H1 (cell line): ENCODE data around the gene CTDNEP1. TPM values are rescaled to one million over a fixed set of nuclear protein-coding genes. Genes with fewer than 3 reads are reported as not detected.

Experiments used
- CTCF ChIA-PET: fragments of 300-600 bp; sonication (Branson Sonifier 250); formaldehyde crosslinking; loops from one replicate; lab custom pipeline; 2021; ENCODE audit not compliant: partially characterized antibody; lab: Charles Lee
- POLR2A ChIA-PET: fragments of 300-600 bp; sonication (Branson Sonifier 250); formaldehyde crosslinking; loops from one replicate; lab custom pipeline; 2021; ENCODE audit warnings: inconsistent platforms; ENCODE audit not compliant: partially characterized antibody; lab: Charles Lee
- DNase-seq, 2 experiments: peaks; one replicate each; pipeline versions ENCODE4 v3.0.0 to v3.0.0-alpha.2; 2010 to 2022; ENCODE audit warnings: low spot score in 2 of 2, low read depth in 1 of 2, mixed read lengths in 1 of 2
- FAIRE-seq: peaks from 2 replicates; lab custom pipeline; 2011; peaks lifted over from hg19 to GRCh38; lab: Jason Lieb, UNC
- H2AFZ ChIP-seq: 2 replicates; pipeline ENCODE4 v1.8.1; 2012; ENCODE audit warnings: low read length, inconsistent platforms
- H2AK5ac ChIP-seq: 2 replicates; pipeline ENCODE4 v1.6.1; 2013; ENCODE audit warnings: low read depth, low read length
- H2BK120ac ChIP-seq: replicated peaks from 2 replicates; pipeline ENCODE3; 2013; ENCODE audit warnings: low read depth, low read length, inconsistent platforms
- H2BK12ac ChIP-seq: 2 replicates; pipeline ENCODE4 v1.6.1; 2013; ENCODE audit warnings: low read depth, low read length
- H2BK15ac ChIP-seq: 2 replicates; pipeline ENCODE4 v1.6.1; 2013; ENCODE audit warnings: low read length
- H2BK20ac ChIP-seq: 2 replicates; pipeline ENCODE4 v1.6.1; 2013; ENCODE audit warnings: low read length
- H2BK5ac ChIP-seq: 2 replicates; pipeline ENCODE4 v1.6.1; 2013; ENCODE audit warnings: low read depth, low read length
- H3K14ac ChIP-seq: 2 replicates; pipeline ENCODE4 v1.6.1; 2013; ENCODE audit warnings: inconsistent platforms; ENCODE audit not compliant: insufficient read length
- H3K18ac ChIP-seq: 2 replicates; pipeline ENCODE4 v1.6.1; 2013; ENCODE audit warnings: low read length; ENCODE audit errors: extremely low read depth
- H3K23ac ChIP-seq: 2 replicates; pipeline ENCODE4 v1.6.1; 2013; ENCODE audit warnings: inconsistent platforms; ENCODE audit not compliant: insufficient read length
- H3K23me2 ChIP-seq: 2 replicates; pipeline ENCODE4 v1.6.1; 2013; ENCODE audit warnings: low read depth, low read length
- H3K27ac ChIP-seq: 2 replicates; pipeline ENCODE4 v1.6.1; 2011; ENCODE audit warnings: low read depth, low read length, inconsistent platforms
- H3K27me3 ChIP-seq, 4 experiments: replicated peaks in 1 of 4; 1 replicate in 1 of 4; 2 replicates in 3 of 4; pipeline versions ENCODE4 v1.6.1 to v1.8.1; 2011 to 2013; ENCODE audit warnings: low read length in 3 of 4, mild to moderate bottlenecking in 3 of 4, inconsistent platforms in 2 of 4, mixed read lengths in 2 of 4, moderate library complexity in 1 of 4; ENCODE audit not compliant: control insufficient read depth in 3 of 4, insufficient read depth in 3 of 4; ENCODE audit errors: extremely low read depth in 1 of 4
- H3K36me3 ChIP-seq, 4 experiments: 2 replicates each; pipeline versions ENCODE4 v1.6.1 to v1.8.1; 2011 to 2013; ENCODE audit warnings: mild to moderate bottlenecking in 4 of 4, low read length in 3 of 4, moderate library complexity in 2 of 4, control low read depth in 1 of 4, inconsistent platforms in 1 of 4; ENCODE audit not compliant: insufficient read depth in 4 of 4, control insufficient read depth in 2 of 4
- H3K4ac ChIP-seq: replicated peaks from 2 replicates; pipeline ENCODE3; 2013; ENCODE audit warnings: low read length, low read depth, mixed read lengths, inconsistent platforms; ENCODE audit not compliant: insufficient read length
- H3K4me1 ChIP-seq, 4 experiments: replicated peaks in 1 of 4; 1 replicate in 1 of 4; 2 replicates in 3 of 4; pipeline versions ENCODE4 v1.6.1 to v1.8.1; 2011 to 2013; ENCODE audit warnings: low read length in 3 of 4, inconsistent platforms in 2 of 4, mixed read lengths in 1 of 4; ENCODE audit not compliant: insufficient read depth in 4 of 4, control insufficient read depth in 3 of 4
- H3K4me2 ChIP-seq, 2 experiments: 2 replicates each; pipeline versions ENCODE4 v1.6.1 to v1.8.1; 2011 to 2013; ENCODE audit warnings: low read depth in 2 of 2, low read length in 2 of 2, control low read depth in 1 of 2, inconsistent platforms in 1 of 2, mild to moderate bottlenecking in 1 of 2; ENCODE audit not compliant: insufficient read depth in 1 of 2
- H3K4me3 ChIP-seq, 4 experiments: fragments of 200-600, 300-600 bp in 1 of 4; sonication (generic), shearing (Covaris generic), sonication (Bioruptor Twin) in 1 of 4; 2 replicates each; pipeline versions ENCODE4 v1.5.1 to v1.8.1; 2011 to 2016; ENCODE audit warnings: low read length in 4 of 4, low read depth in 3 of 4, control low read depth in 2 of 4, inconsistent platforms in 2 of 4, mild to moderate bottlenecking in 2 of 4, mixed read lengths in 1 of 4, moderate library complexity in 1 of 4; ENCODE audit not compliant: insufficient read depth in 2 of 4; ENCODE audit errors: extremely low read depth in 1 of 4
- H3K56ac ChIP-seq: replicated peaks from 2 replicates; pipeline ENCODE3; 2013; ENCODE audit warnings: low read depth, mild to moderate bottlenecking, mixed read lengths, low read length, inconsistent platforms; ENCODE audit not compliant: insufficient read length
- H3K79me1 ChIP-seq: 2 replicates; pipeline ENCODE4 v1.6.1; 2013; ENCODE audit warnings: low read depth, low read length, control low read depth
- H3K79me2 ChIP-seq, 2 experiments: 2 replicates each; pipeline versions ENCODE4 v1.6.1 to v1.8.1; 2012 to 2013; ENCODE audit warnings: low read length in 2 of 2, mild to moderate bottlenecking in 2 of 2, inconsistent platforms in 1 of 2; ENCODE audit not compliant: insufficient read depth in 2 of 2, control insufficient read depth in 1 of 2
- H3K9ac ChIP-seq, 4 experiments: replicated peaks in 1 of 4; 1 replicate in 1 of 4; 2 replicates in 3 of 4; pipeline versions ENCODE4 v1.6.1 to v1.8.1; 2011 to 2013; ENCODE audit warnings: low read depth in 3 of 4, low read length in 3 of 4, control low read depth in 2 of 4, mild to moderate bottlenecking in 2 of 4, moderate library complexity in 2 of 4, inconsistent platforms in 1 of 4; ENCODE audit errors: extremely low read depth in 1 of 4
- H3K9me3 ChIP-seq, 2 experiments: 2 replicates each; pipeline versions ENCODE4 v1.6.1 to v1.8.1; 2012 to 2013; ENCODE audit warnings: mild to moderate bottlenecking in 2 of 2, moderate library complexity in 2 of 2, control low read depth in 1 of 2, inconsistent platforms in 1 of 2, low read depth in 1 of 2, low read length in 1 of 2, mixed read lengths in 1 of 2; ENCODE audit not compliant: insufficient read depth in 2 of 2
- H4K20me1 ChIP-seq, 2 experiments: replicated peaks in 1 of 2; 2 replicates each; pipeline versions ENCODE3 to v1.8.1; 2011 to 2013; ENCODE audit warnings: inconsistent platforms in 2 of 2, low read length in 2 of 2, mild to moderate bottlenecking in 1 of 2; ENCODE audit not compliant: insufficient read depth in 2 of 2, control insufficient read depth in 1 of 2
- H4K5ac ChIP-seq: 2 replicates; pipeline ENCODE4 v1.6.1; 2013; ENCODE audit warnings: low read length, low read depth, mixed read lengths, inconsistent platforms; ENCODE audit not compliant: insufficient read length
- H4K8ac ChIP-seq: 2 replicates; pipeline ENCODE4 v1.8.0; 2013; ENCODE audit warnings: mild to moderate bottlenecking, moderate library complexity, low read length, inconsistent platforms; ENCODE audit not compliant: insufficient read depth; ENCODE audit errors: extremely low read depth
- H4K91ac ChIP-seq: replicated peaks from 2 replicates; pipeline ENCODE3; 2013; ENCODE audit warnings: low read length, mixed read lengths, inconsistent platforms; ENCODE audit not compliant: insufficient read length
- CTBP2 ChIP-seq: IDR thresholded peaks from 2 replicates; pipeline ENCODE4 v1.7.0; 2011; ENCODE audit warnings: borderline replicate concordance, mild to moderate bottlenecking, moderate library complexity, mixed read lengths, low read length; ENCODE audit not compliant: insufficient read depth, insufficient read length
- KDM4A ChIP-seq: IDR thresholded peaks from one replicate; pipeline ENCODE4 v1.7.1; 2012; ENCODE audit warnings: low read depth, mild to moderate bottlenecking, moderate library complexity, low read length, inconsistent platforms; ENCODE audit not compliant: severe bottlenecking
- TCF12 ChIP-seq: IDR thresholded peaks from 2 replicates; pipeline ENCODE4 v1.6.1; 2011; ENCODE audit warnings: low read depth, mild to moderate bottlenecking, low read length
- WGBS, 2 experiments: shearing (Covaris generic) in 1 of 2; methylation state at CpG; one replicate each; pipeline versions ENCODE4 v1.1.6 to v1.1.7; 2013 to 2015; ENCODE audit warnings: low lambda C conversion rate in 2 of 2, mixed read lengths in 2 of 2, inconsistent platforms in 1 of 2, low coverage in 1 of 2, missing lambda C conversion rate in 1 of 2; ENCODE audit not compliant: insufficient replicate concordance in 2 of 2, insufficient coverage in 1 of 2, insufficient read length in 1 of 2; ENCODE audit errors: extremely low coverage in 1 of 2, missing lambda C conversion rate in 1 of 2; 5-methylcytosine and 5-hydroxymethylcytosine counted together
- microRNA counts: library from miRNA; unstranded; fragments of <30 nt; microRNA quantifications from one replicate; lab custom pipeline; 2015
- microRNA-seq, 2 experiments: library from miRNA; unstranded; fragments of <30 nt; microRNA quantifications; one replicate each; pipeline versions ENCODE4 to v1.2.0, GENCODE V29; 2016 to 2020; ENCODE audit warnings: borderline microRNAs expressed in 2 of 2, borderline number of aligned reads in 2 of 2, borderline replicate concordance in 1 of 2
- polyA plus RNA-seq, 7 experiments: library from polyadenylated mRNA; depleted of rRNA in 3 of 7; stranded (reverse) in 5 of 7; unstranded in 2 of 7; fragments of >200 nt in 5 of 7; fragments of 200-250 nt in 2 of 7; gene quantifications; 1 replicate in 5 of 7; 2 replicates in 1 of 7; 4 replicates in 1 of 7; pipeline versions ENCODE4 v1.2.1 to v1.2.3, GENCODE V29; 2011 to 2013; ENCODE audit warnings: missing spikeins in 2 of 7, mixed read lengths in 2 of 7
- small RNA-seq: library from polyadenylated mRNA; stranded (forward); fragments of <200 nt; extraction: miRNeasy Mini kit (QIAGEN cat#:217004); gene quantifications from one replicate; pipeline ENCODE3, GENCODE V24; 2013; ENCODE audit not compliant: insufficient read depth
- total RNA-seq: library from RNA; stranded (reverse); fragmentation: NEBNext Ultra II Directional; extraction: Animal tissue kit (Norgen Biotek cat#: 25700); gene quantifications from 2 replicates; pipeline ENCODE4 v1.2.1, GENCODE V29; 2021

The CTDNEP1 gene
- total and polyA plus RNA-seq, 2 of the 8 experiments (the other 6 are each of a cell fraction or from before 2014, with no cell fraction given), result 114 to 123 TPM

DNA sequence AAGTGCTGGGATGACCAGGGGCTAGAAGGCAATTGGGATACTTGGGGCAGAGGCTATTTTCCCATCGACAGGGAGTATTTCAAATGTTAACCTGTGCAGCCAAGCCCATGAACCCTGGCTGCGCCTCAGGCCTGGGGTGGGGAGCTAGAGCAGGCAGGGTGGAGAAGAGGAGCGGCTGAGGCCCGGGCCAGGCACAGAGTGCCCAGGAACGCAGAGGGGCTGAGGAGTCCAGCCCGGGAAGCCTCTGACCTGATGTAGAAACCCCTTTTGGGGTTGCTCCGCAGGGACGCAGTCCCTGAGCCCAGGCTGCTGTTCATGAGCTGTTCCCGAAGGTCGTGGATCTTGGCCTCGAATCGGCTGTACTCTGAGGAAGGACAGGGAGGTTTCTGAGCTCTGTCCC lies 55.6 kb downstream of the CTDNEP1 start:
- WGBS, 2 experiments, result 94% methylated on average over 12 of the region's 12 CpGs; no CpG with 5 or more reads in 1 of the 2 experiments

More for the DNA sequence above, 55.6 kb downstream of the CTDNEP1 start:
- no peak overlapping the region for H2AK5ac ChIP-seq
- H3K9me3 ChIP-seq, result no peaks in the 10 kb centered on the region
- TF ChIP-seq KDM4A (no peak), TCF12 (no peak), CTBP2 (no peak)
- H3K4ac ChIP-seq, result no peak overlapping the region
- no peak overlapping the region for H4K91ac ChIP-seq
- H3K9ac ChIP-seq, result no peak overlapping the region
- no peaks in the 10 kb centered on the region for H3K4me1 ChIP-seq
- FAIRE-seq (no peak), DNase-seq (no peak)
- no peak overlapping the region for H2BK15ac ChIP-seq
- no peaks in the 10 kb centered on the region for H3K23me2 ChIP-seq
- no peak overlapping the region for H3K27ac ChIP-seq
- H3K4me2 ChIP-seq, result no peak overlapping the region
- H2BK120ac ChIP-seq, result no peak overlapping the region
- POLR2A ChIA-PET, result interaction anchor here (0.8 to 1.4 kb wide), 5 partner anchors 10 to 60 kb away, joined by 3 to 4 read pairs (median 3); no protein-coding TSS in a partner anchor
- CTCF ChIA-PET, result interaction anchor here (0.5 to 1.8 kb wide), 6 partner anchors 11 to 150 kb away, joined by 3 to 7 read pairs (median 5); no protein-coding TSS in a partner anchor
- no peak overlapping the region for H2BK20ac ChIP-seq
- no peak overlapping the region for H2AFZ ChIP-seq
- no peak overlapping the region for H4K8ac ChIP-seq
- H4K20me1 ChIP-seq, result peaks cover 5 to 11% of the 10 kb centered on the region in 2 experiments
- no peak overlapping the region for H2BK5ac ChIP-seq
- peaks cover 16 to 44% (median 30%) of the 10 kb centered on the region in 4 experiments; a peak in 7 of 8 replicates for H3K36me3 ChIP-seq
- no peak overlapping the region for H2BK12ac ChIP-seq
- H3K23ac ChIP-seq, result no peak overlapping the region
- H3K27me3 ChIP-seq, result no peaks in the 10 kb centered on the region
- no peak overlapping the region for H3K56ac ChIP-seq
- H3K18ac ChIP-seq, result no peak overlapping the region
- H3K14ac ChIP-seq, result no peak overlapping the region
- no peaks in the 10 kb centered on the region for H3K79me2 ChIP-seq
- no peaks in the 10 kb centered on the region for H3K79me1 ChIP-seq
- H4K5ac ChIP-seq, result no peak overlapping the region
- no peak overlapping the region for H3K4me3 ChIP-seq

MicroRNAs within 50 kb of the gene (microRNA counts, 767-probe panel; counts per million panel counts)
- microRNA hsa-miR-324-3p (lab: Ali Mortazavi, UCI) (879 counts per million, percentile 95 among the panel's probes with 10 or more counts), microRNA hsa-miR-324-5p (lab: Ali Mortazavi, UCI) (879 counts per million, percentile 95 among the panel's probes with 10 or more counts)

Small RNA genes lying within 50 kb of the gene (microRNA-seq; reads per million reads assigned to microRNA genes)
- 193 to 243 reads per million in 2 experiments for gene MIR324

Small RNA genes lying within 50 kb of the gene (small RNA-seq; reads per million reads assigned to genes)
- 59.5 reads per million, percentile 97 among the genes with 10 or more reads in this experiment for gene MIR324
- gene RF00019, result not detected

Other genes with a start within 250 kb of the CTDNEP1 start
Only the 30 nearest of the 35 such genes appear.
- 4.7 and 5.8 TPM in 2 replicates for gene SLC16A13, start 215.7 kb downstream of the CTDNEP1 start, total RNA-seq
- gene SLC16A13, start 215.7 kb downstream of the CTDNEP1 start, polyA plus RNA-seq (2011; rRNA removed), result 5.4 and 7.7 TPM in 2 replicates
- 0.35 and 0.67 TPM in 2 replicates for gene SLC16A11, start 207.6 kb downstream of the CTDNEP1 start, total RNA-seq
- 0.39 and 0.85 TPM in 2 replicates for gene SLC16A11, start 207.6 kb downstream of the CTDNEP1 start, polyA plus RNA-seq (2011; rRNA removed)
- gene CLEC10A, start 171.5 kb downstream of the CTDNEP1 start, total RNA-seq, result not detected in 2 replicates
- gene CLEC10A, start 171.5 kb downstream of the CTDNEP1 start, polyA plus RNA-seq (2011; rRNA removed), result 0.17 TPM in 1 of 2 replicates, not detected in the other
- not detected in 2 replicates for gene ASGR2, start 136.9 kb downstream of the CTDNEP1 start, total RNA-seq
- gene ASGR2, start 136.9 kb downstream of the CTDNEP1 start, polyA plus RNA-seq (2011; rRNA removed), result 0.61 and 0.91 TPM in 2 replicates
- gene ASGR1, start 72.4 kb downstream of the CTDNEP1 start, total RNA-seq, result 8.6 and 10.8 TPM in 2 replicates
- 14.5 and 16.1 TPM in 2 replicates for gene ASGR1, start 72.4 kb downstream of the CTDNEP1 start, polyA plus RNA-seq (2011; rRNA removed)
- gene DLG4, start 31.9 kb downstream of the CTDNEP1 start, total RNA-seq, result 43.1 and 45.9 TPM in 2 replicates
- gene DLG4, start 31.9 kb downstream of the CTDNEP1 start, polyA plus RNA-seq (2011; rRNA removed), result 18.9 and 35.2 TPM in 2 replicates
- 169 and 181 TPM in 2 replicates for gene ACADVL, start 31.8 kb downstream of the CTDNEP1 start, total RNA-seq
- 231 and 317 TPM in 2 replicates for gene ACADVL, start 31.8 kb downstream of the CTDNEP1 start, polyA plus RNA-seq (2011; rRNA removed)
- gene DVL2, start 17.2 kb downstream of the CTDNEP1 start, total RNA-seq, result 59.3 and 59.6 TPM in 2 replicates
- 19.0 and 29.7 TPM in 2 replicates for gene DVL2, start 17.2 kb downstream of the CTDNEP1 start, polyA plus RNA-seq (2011; rRNA removed)
- 62.8 and 65.1 TPM in 2 replicates for gene PHF23, start 12.3 kb downstream of the CTDNEP1 start, total RNA-seq
- 46.5 and 47.5 TPM in 2 replicates for gene PHF23, start 12.3 kb downstream of the CTDNEP1 start, polyA plus RNA-seq (2011; rRNA removed)
- 252 and 265 TPM in 2 replicates for gene GABARAP, start 9.3 kb downstream of the CTDNEP1 start, total RNA-seq
- gene GABARAP, start 9.3 kb downstream of the CTDNEP1 start, polyA plus RNA-seq (2011; rRNA removed), result 351 and 581 TPM in 2 replicates
- 75.4 and 78.1 TPM in 2 replicates for gene ELP5, start 481 bp upstream of the CTDNEP1 start, total RNA-seq
- 107 and 117 TPM in 2 replicates for gene ELP5, start 481 bp upstream of the CTDNEP1 start, polyA plus RNA-seq (2011; rRNA removed)
- 119 and 129 TPM in 2 replicates for gene CLDN7, start 10.7 kb upstream of the CTDNEP1 start, total RNA-seq
- gene CLDN7, start 10.7 kb upstream of the CTDNEP1 start, polyA plus RNA-seq (2011; rRNA removed), result 118 and 196 TPM in 2 replicates
- 5.7 and 6.4 TPM in 2 replicates for gene SLC2A4, start 30.0 kb upstream of the CTDNEP1 start, total RNA-seq
- gene SLC2A4, start 30.0 kb upstream of the CTDNEP1 start, polyA plus RNA-seq (2011; rRNA removed), result 6.9 and 10.6 TPM in 2 replicates
- gene YBX2, start 42.9 kb upstream of the CTDNEP1 start, total RNA-seq, result 27.6 and 30.5 TPM in 2 replicates
- 19.2 and 35.5 TPM in 2 replicates for gene YBX2, start 42.9 kb upstream of the CTDNEP1 start, polyA plus RNA-seq (2011; rRNA removed)
- 1,158 and 1,172 TPM in 2 replicates for gene EIF5A, start 55.9 kb upstream of the CTDNEP1 start, total RNA-seq
- gene EIF5A, start 55.9 kb upstream of the CTDNEP1 start, polyA plus RNA-seq (2011; rRNA removed), result 717 and 962 TPM in 2 replicates
- 67.0 and 74.8 TPM in 2 replicates for gene GPS2, start 63.6 kb upstream of the CTDNEP1 start, total RNA-seq
- 152 and 203 TPM in 2 replicates for gene GPS2, start 63.6 kb upstream of the CTDNEP1 start, polyA plus RNA-seq (2011; rRNA removed)
- 46.8 and 55.4 TPM in 2 replicates for gene NEURL4, start 77.6 kb upstream of the CTDNEP1 start, total RNA-seq
- 29.6 and 39.9 TPM in 2 replicates for gene NEURL4, start 77.6 kb upstream of the CTDNEP1 start, polyA plus RNA-seq (2011; rRNA removed)
- gene ACAP1, start 84.8 kb upstream of the CTDNEP1 start, total RNA-seq, result 45.1 and 49.2 TPM in 2 replicates
- 11.9 and 18.0 TPM in 2 replicates for gene ACAP1, start 84.8 kb upstream of the CTDNEP1 start, polyA plus RNA-seq (2011; rRNA removed)
- 8.7 and 9.2 TPM in 2 replicates for gene KCTD11, start 100.4 kb upstream of the CTDNEP1 start, total RNA-seq
- gene KCTD11, start 100.4 kb upstream of the CTDNEP1 start, polyA plus RNA-seq (2011; rRNA removed), result 8.6 and 11.7 TPM in 2 replicates
- gene TMEM95, start 103.4 kb upstream of the CTDNEP1 start, total RNA-seq, result 0.38 TPM in 1 of 2 replicates, not detected in the other
- not detected in 2 replicates for gene TMEM95, start 103.4 kb upstream of the CTDNEP1 start, polyA plus RNA-seq (2011; rRNA removed)
- gene TNK1, start 129.4 kb upstream of the CTDNEP1 start, total RNA-seq, result 7.6 and 8.7 TPM in 2 replicates
- gene TNK1, start 129.4 kb upstream of the CTDNEP1 start, polyA plus RNA-seq (2011; rRNA removed), result 9.5 and 13.4 TPM in 2 replicates
- 35.7 and 38.7 TPM in 2 replicates for gene PLSCR3, start 142.8 kb upstream of the CTDNEP1 start, total RNA-seq
- gene PLSCR3, start 142.8 kb upstream of the CTDNEP1 start, polyA plus RNA-seq (2011; rRNA removed), result 36.1 and 69.0 TPM in 2 replicates
- gene TMEM256, start 152.4 kb upstream of the CTDNEP1 start, total RNA-seq, result 97.0 and 104 TPM in 2 replicates
- gene TMEM256, start 152.4 kb upstream of the CTDNEP1 start, polyA plus RNA-seq (2011; rRNA removed), result 350 and 405 TPM in 2 replicates
- 62.6 and 62.8 TPM in 2 replicates for gene NLGN2, start 156.1 kb upstream of the CTDNEP1 start, total RNA-seq
- 21.2 and 45.6 TPM in 2 replicates for gene NLGN2, start 156.1 kb upstream of the CTDNEP1 start, polyA plus RNA-seq (2011; rRNA removed)
- gene SPEM1, start 168.6 kb upstream of the CTDNEP1 start, total RNA-seq, result not detected in 2 replicates
- gene SPEM1, start 168.6 kb upstream of the CTDNEP1 start, polyA plus RNA-seq (2011; rRNA removed), result 0.09 TPM in 1 of 2 replicates, not detected in the other
- not detected in 2 replicates for gene SPEM2, start 173.9 kb upstream of the CTDNEP1 start, total RNA-seq
- 0.03 and 0.17 TPM in 2 replicates for gene SPEM2, start 173.9 kb upstream of the CTDNEP1 start, polyA plus RNA-seq (2011; rRNA removed)
- gene SPEM3, start 177.1 kb upstream of the CTDNEP1 start, total RNA-seq, result not detected in 2 replicates
- 0.02 TPM in 1 of 2 replicates, not detected in the other for gene SPEM3, start 177.1 kb upstream of the CTDNEP1 start, polyA plus RNA-seq (2011; rRNA removed)
- 11.2 and 12.2 TPM in 2 replicates for gene TMEM102, start 183.7 kb upstream of the CTDNEP1 start, total RNA-seq
- 10.2 and 14.9 TPM in 2 replicates for gene TMEM102, start 183.7 kb upstream of the CTDNEP1 start, polyA plus RNA-seq (2011; rRNA removed)
- 11.8 and 15.0 TPM in 2 replicates for gene FGF11, start 187.8 kb upstream of the CTDNEP1 start, total RNA-seq
- gene FGF11, start 187.8 kb upstream of the CTDNEP1 start, polyA plus RNA-seq (2011; rRNA removed), result 26.1 and 42.0 TPM in 2 replicates
- 13.8 and 14.1 TPM in 2 replicates for gene CHRNB1, start 193.3 kb upstream of the CTDNEP1 start, total RNA-seq
- 28.2 and 33.6 TPM in 2 replicates for gene CHRNB1, start 193.3 kb upstream of the CTDNEP1 start, polyA plus RNA-seq (2011; rRNA removed)